Epithelial cell of esophagus (primary cell): ENCODE measurements around the gene SLIT3.

Source experiments
- DNase-seq: peaks from one replicate; pipeline ENCODE4 v3.0.0; 2010; ENCODE audit warnings: low read depth
- H3K4me3 ChIP-seq: 2 replicates; pipeline ENCODE4 v1.5.1; 2011; ENCODE audit warnings: mild to moderate bottlenecking, low read length, control low read depth
- TF ChIP-seq, protein P1 (sequence below): IDR thresholded peaks from 2 replicates; pipeline ENCODE4 v1.5.1; 2011; ENCODE audit warnings: low read depth, mild to moderate bottlenecking, low read length, control low read depth, inconsistent platforms; ENCODE audit not compliant: insufficient read depth; ENCODE audit errors: missing control alignments

The SLIT3 gene

DNA sequence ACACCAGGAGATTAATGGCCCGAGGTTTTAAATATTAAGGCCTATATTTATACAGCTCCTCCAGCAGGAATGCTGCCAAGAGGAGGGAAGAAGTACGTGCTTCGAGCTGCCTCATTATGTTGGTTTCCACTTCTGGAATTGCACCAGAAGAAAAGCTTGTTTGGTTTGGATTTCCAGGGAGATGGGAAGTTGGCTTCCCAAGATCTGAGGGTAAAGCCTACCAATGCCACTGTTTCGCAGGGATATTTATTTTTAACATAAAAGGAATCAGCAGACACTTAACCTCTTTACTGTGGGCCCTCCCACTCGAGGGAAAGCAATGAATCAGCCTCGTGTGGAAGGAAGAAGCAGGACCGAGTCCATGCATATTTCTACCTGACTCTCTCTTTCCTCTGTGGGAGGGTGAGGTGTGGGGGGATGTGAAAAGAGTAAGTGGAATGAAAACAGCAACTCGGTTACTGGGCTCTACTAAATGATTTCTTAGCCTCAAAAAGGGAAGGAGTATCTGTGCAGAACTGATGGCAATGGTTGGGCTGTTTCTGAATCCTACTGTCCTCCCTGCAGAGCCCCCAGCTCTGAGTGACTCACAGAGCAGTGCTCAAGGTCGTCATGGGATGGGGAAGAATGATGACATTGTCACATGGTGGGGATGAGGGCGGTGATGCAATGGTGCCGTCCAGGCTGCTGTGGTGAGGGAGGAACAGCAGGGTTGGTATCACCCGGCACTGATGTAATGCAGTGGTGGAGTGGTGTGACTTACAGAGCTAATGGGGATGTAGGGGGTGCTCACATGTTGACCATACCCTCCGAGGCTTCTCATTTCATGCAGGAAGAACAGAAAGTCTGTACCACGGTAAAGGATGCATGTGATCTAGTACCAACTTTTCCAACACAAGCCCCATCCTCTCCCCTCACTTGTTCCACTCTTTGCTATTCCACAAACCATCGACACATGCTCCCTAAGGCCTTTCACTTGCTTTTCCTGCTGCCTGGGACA is 506.8 kb downstream of the SLIT3 start:
- H3K4me3 ChIP-seq, result no peak overlapping the region
- DNase-seq, result peak; percentile 15
- TF ChIP-seq, protein P1, sequence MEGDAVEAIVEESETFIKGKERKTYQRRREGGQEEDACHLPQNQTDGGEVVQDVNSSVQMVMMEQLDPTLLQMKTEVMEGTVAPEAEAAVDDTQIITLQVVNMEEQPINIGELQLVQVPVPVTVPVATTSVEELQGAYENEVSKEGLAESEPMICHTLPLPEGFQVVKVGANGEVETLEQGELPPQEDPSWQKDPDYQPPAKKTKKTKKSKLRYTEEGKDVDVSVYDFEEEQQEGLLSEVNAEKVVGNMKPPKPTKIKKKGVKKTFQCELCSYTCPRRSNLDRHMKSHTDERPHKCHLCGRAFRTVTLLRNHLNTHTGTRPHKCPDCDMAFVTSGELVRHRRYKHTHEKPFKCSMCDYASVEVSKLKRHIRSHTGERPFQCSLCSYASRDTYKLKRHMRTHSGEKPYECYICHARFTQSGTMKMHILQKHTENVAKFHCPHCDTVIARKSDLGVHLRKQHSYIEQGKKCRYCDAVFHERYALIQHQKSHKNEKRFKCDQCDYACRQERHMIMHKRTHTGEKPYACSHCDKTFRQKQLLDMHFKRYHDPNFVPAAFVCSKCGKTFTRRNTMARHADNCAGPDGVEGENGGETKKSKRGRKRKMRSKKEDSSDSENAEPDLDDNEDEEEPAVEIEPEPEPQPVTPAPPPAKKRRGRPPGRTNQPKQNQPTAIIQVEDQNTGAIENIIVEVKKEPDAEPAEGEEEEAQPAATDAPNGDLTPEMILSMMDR, result no peak

DNA sequence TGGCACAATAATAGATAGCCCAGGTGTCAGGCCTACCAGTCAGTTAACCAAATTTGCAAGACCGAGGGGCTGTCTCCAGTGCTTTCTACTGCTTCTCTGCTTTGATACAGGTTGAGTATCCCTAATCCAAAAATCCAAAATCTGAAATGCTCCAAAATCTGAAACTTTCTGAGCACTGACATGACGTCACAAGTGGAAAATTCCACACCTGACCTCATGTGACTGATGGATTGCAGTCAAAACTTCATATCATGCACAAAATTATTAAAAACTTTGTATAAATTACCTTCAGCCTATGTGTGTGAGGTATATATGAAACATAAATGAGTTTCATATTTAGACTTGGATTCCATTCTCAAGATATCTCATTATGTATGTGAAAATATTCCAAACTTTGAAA is 508.3 kb downstream of the SLIT3 start:
- TF ChIP-seq, protein P1, result no peak
- H3K4me3 ChIP-seq, result no peak overlapping the region
- DNase-seq, result no peak

- no peak for DNase-seq
- TF ChIP-seq, protein P1, result no peak
- H3K4me3 ChIP-seq, result no peak overlapping the region
Measured at GRCh38 chr5:168790671-168791250, 510.2 kb downstream of the SLIT3 start.

- TF ChIP-seq, protein P1, result no peak
- H3K4me3 ChIP-seq, result no peak overlapping the region
- DNase-seq, result no peak
Measured at GRCh38 chr5:168790002-168790635, 510.8 kb downstream of the SLIT3 start.

DNA sequence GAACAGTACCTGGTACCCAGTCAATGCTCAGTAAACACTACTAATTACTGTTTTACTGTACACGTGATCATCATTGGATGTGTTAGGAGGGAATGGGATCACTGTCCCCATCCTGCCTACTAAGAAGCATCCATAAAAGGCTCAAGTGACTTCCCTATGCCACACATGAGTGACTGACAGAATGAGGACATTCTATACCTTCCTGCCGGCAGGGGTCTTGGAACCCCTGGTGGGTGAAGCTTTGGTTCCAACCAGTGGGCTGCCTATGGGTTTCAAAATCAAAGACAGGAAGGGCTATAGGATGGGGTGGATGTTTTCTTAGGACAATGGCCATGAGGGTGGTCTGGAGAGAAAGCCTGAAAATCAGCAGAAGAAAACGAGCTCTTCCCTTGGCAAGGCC is 512.2 kb downstream of the SLIT3 start:
- TF ChIP-seq, protein P1, result no peak
- DNase-seq, result no peak
- no peak overlapping the region for H3K4me3 ChIP-seq

- H3K4me3 ChIP-seq, result no peak overlapping the region
- no peak for DNase-seq
- TF ChIP-seq, protein P1, result no peak
Measured at GRCh38 chr5:168788107-168788506, 512.8 kb downstream of the SLIT3 start.
